Skin of body (tissue), 2 donors: ENCODE results near the gene CALD1. TPM values are rescaled to one million over a fixed set of nuclear protein-coding genes. Genes with fewer than 3 reads are reported as not detected.

ENCODE experiments used
- DNase-seq: peaks from one replicate; lab custom pipeline; 2025; lab: John Stamatoyannopoulos, UW
- total RNA-seq: library from RNA; depleted of rRNA; stranded (reverse); fragments of >200 nt; gene quantifications from one replicate; pipeline ENCODE4 v1.2.3, GENCODE V29; 2014

CALD1 gene
- total RNA-seq, 1 donor from 2014 or later, result 196 TPM

- peak; percentile 71 for DNase-seq
Measured at GRCh38 chr7:134856091-134856490, 76.7 kb downstream of the CALD1 start.

GRCh38 chr7:134856691-134857090 is 77.3 kb downstream of the CALD1 start:
- peak; percentile 39 for DNase-seq

- DNase-seq, result no peak
Measured at GRCh38 chr7:134857958-134858357, 78.5 kb downstream of the CALD1 start.

- DNase-seq, result no peak
Measured at GRCh38 chr7:134859783-134860182, 80.3 kb downstream of the CALD1 start.

- DNase-seq, result peak; percentile 32
Measured at GRCh38 chr7:134865001-134865845, 85.8 kb downstream of the CALD1 start.

GRCh38 chr7:134866617-134867016 is 87.2 kb downstream of the CALD1 start:
- DNase-seq, result peak; percentile 77

GRCh38 chr7:134870156-134870555 is 90.7 kb downstream of the CALD1 start:
- no peak for DNase-seq

GRCh38 chr7:134870781-134871180 is 91.3 kb downstream of the CALD1 start:
- DNase-seq, result no peak

GRCh38 chr7:134873253-134873652 is 93.8 kb downstream of the CALD1 start:
- DNase-seq, result peak; percentile 48

- DNase-seq, result no peak
Measured at GRCh38 chr7:134874407-134874806, 95.0 kb downstream of the CALD1 start.

GRCh38 chr7:134875867-134876266 is 96.4 kb downstream of the CALD1 start:
- no peak for DNase-seq

GRCh38 chr7:134878746-134879357 is 99.4 kb downstream of the CALD1 start:
- DNase-seq, result no peak

GRCh38 chr7:134879815-134880475 is 100.5 kb downstream of the CALD1 start:
- DNase-seq, result peak; percentile 5

GRCh38 chr7:134882481-134882880 is 103.0 kb downstream of the CALD1 start:
- DNase-seq, result no peak

- DNase-seq, result peak; percentile 61
Measured at GRCh38 chr7:134885967-134886352, 106.5 kb downstream of the CALD1 start.

- peak; percentile 56 for DNase-seq
Measured at GRCh38 chr7:134886353-134887057, 107.1 kb downstream of the CALD1 start.

GRCh38 chr7:134887523-134887922 is 108.1 kb downstream of the CALD1 start:
- DNase-seq, result no peak

- no peak for DNase-seq
Measured at GRCh38 chr7:134888141-134888740, 108.8 kb downstream of the CALD1 start.

- no peak for DNase-seq
Measured at GRCh38 chr7:134890246-134891240, 111.1 kb downstream of the CALD1 start.

- peak; percentile 94 for DNase-seq
Measured at GRCh38 chr7:134891262-134891695, 111.8 kb downstream of the CALD1 start.
